Esophagus (tissue), 2 donors: ENCODE data around the gene SYNGR3. TPM values are rescaled to one million over a fixed set of nuclear protein-coding genes. Genes with fewer than 3 reads are reported as not detected.
"Not testable (repeated sequence)": the region's sequence is repeated elsewhere in the genome, so short reads cannot be mapped to it uniquely, and the experiment has no call there.

Experiments
- H3K27ac ChIP-seq, 2 donors: one replicate each; pipeline ENCODE4 v1.5.1; 2013; ENCODE audit warnings: low read depth in 2 of 2, mild to moderate bottlenecking in 2 of 2, inconsistent platforms in 1 of 2, low read length in 1 of 2, moderate library complexity in 1 of 2
- H3K27me3 ChIP-seq, 2 donors: one replicate each; pipeline ENCODE4 v1.6.1; 2013; ENCODE audit warnings: low read length in 2 of 2, control low read depth in 1 of 2, mild to moderate bottlenecking in 1 of 2; ENCODE audit not compliant: insufficient read depth in 2 of 2, control insufficient read depth in 1 of 2
- H3K36me3 ChIP-seq, 2 donors: one replicate each; pipeline ENCODE4 v1.6.1; 2013; ENCODE audit warnings: low read length in 1 of 2; ENCODE audit not compliant: control insufficient read depth in 2 of 2, insufficient read depth in 2 of 2
- H3K4me1 ChIP-seq, 2 donors: one replicate each; pipeline ENCODE4 v1.6.1; 2013; ENCODE audit warnings: low read length in 1 of 2; ENCODE audit not compliant: control insufficient read depth in 2 of 2, insufficient read depth in 2 of 2
- H3K4me3 ChIP-seq, 2 donors: one replicate each; pipeline ENCODE4 v1.5.1; 2013; ENCODE audit warnings: low read length in 2 of 2, mild to moderate bottlenecking in 2 of 2, low read depth in 1 of 2, moderate library complexity in 1 of 2
- H3K9me3 ChIP-seq, 2 donors: one replicate each; pipeline ENCODE4 v1.6.1; 2013; ENCODE audit warnings: mild to moderate bottlenecking in 2 of 2, low read depth in 1 of 2, low read length in 1 of 2, moderate library complexity in 1 of 2; ENCODE audit not compliant: control insufficient read depth in 2 of 2, insufficient read depth in 1 of 2
- WGBS, 2 donors: extraction: QIAGEN DNeasy Blood & Tissue Kit; methylation state at CpG; one replicate each; pipeline ENCODE4 v1.1.7; 2013; 5-methylcytosine and 5-hydroxymethylcytosine counted together
- polyA plus RNA-seq, 2 donors: library from polyadenylated mRNA; stranded (reverse); fragments of 200-250 nt; gene quantifications; one replicate each; pipeline ENCODE4 v1.2.3, GENCODE V29; 2013
- donor health status: healthy with polysubstance abuse.
- donor health status: Bipolar disorder and iron deficiency.

The SYNGR3 gene
- polyA plus RNA-seq, 2 donors = 0.06 to 0.36 TPM

- H3K4me1 ChIP-seq = peaks cover 16 to 47% of the 10 kb centered on the region in 2 donors
- 65 to 66% methylated on average over 15 to 16 of the region's 16 CpGs for WGBS, 2 donors
- peak overlapping the region; percentile 14 to 84 for H3K4me3 ChIP-seq
These were observed 17.5 kb downstream of the SYNGR3 start for GRCh38 chr16:2007081-2007836.

GRCh38 chr16:2008009-2008526 is 18.3 kb downstream of the SYNGR3 start:
- WGBS, 2 donors = 18 to 21% methylated on average over 15 of the region's 15 CpGs
- Histone ChIP-seq H3K36me3 (peaks cover 0 to 23% of the 10 kb centered on the region in 2 donors), H3K4me1 (peaks cover 16 to 47% of the 10 kb centered on the region in 2 donors), H3K27me3 (no peaks in the 10 kb centered on the region), H3K27ac (peak overlapping the region; percentile 88 to 90), H3K4me3 (peak overlapping the region; percentile 7 to 84), H3K9me3 (no peaks in the 10 kb centered on the region)

More at GRCh38 chr16:2007081-2007836, 17.5 kb downstream of the SYNGR3 start:
- Histone ChIP-seq H3K27me3 (no peaks in the 10 kb centered on the region), H3K27ac (peak overlapping the region; percentile 88 to 90), H3K9me3 (no peaks in the 10 kb centered on the region), H3K36me3 (peaks cover under 1 to 31% of the 10 kb centered on the region in 2 donors)

- 1 to 2% methylated on average over 23 of the region's 23 CpGs for WGBS, 2 donors
- Histone ChIP-seq H3K4me1 (peaks cover 16 to 43% of the 10 kb centered on the region in 2 donors), H3K4me3 (peak overlapping the region; percentile 84 to 88), H3K27ac (peak overlapping the region; percentile 90 to 97), H3K27me3 (no peaks in the 10 kb centered on the region), H3K36me3 (peaks cover 0 to 18% of the 10 kb centered on the region in 2 donors), H3K9me3 (no peaks in the 10 kb centered on the region)
These were observed 18.9 kb downstream of the SYNGR3 start for GRCh38 chr16:2008631-2009163.

- H3K4me1 ChIP-seq = peaks cover 13 to 40% of the 10 kb centered on the region in 2 donors
- peaks cover 0 to 18% of the 10 kb centered on the region in 2 donors for H3K36me3 ChIP-seq
- 0 to 1% methylated on average over 48 to 55 of the region's 55 CpGs for WGBS, 2 donors
- no peaks in the 10 kb centered on the region for H3K27me3 ChIP-seq
- H3K27ac ChIP-seq = peak overlapping the region; percentile 90 to 97
- peak overlapping the region; percentile 84 to 88 for H3K4me3 ChIP-seq
- H3K9me3 ChIP-seq = no peaks in the 10 kb centered on the region
These were observed 19.5 kb downstream of the SYNGR3 start for GRCh38 chr16:2009164-2009711.

GRCh38 chr16:2009791-2010510 is 20.2 kb downstream of the SYNGR3 start, which contains the start of gene ZNF598:
TSS of gene ZNF598 (minus strand) at chr16:2009821.
- 1 to 3% methylated on average over 36 to 52 of the region's 52 CpGs for WGBS, 2 donors
- no peaks in the 10 kb centered on the region for H3K9me3 ChIP-seq
- peak within 1 kb of the TSS; percentile 84 to 88 for H3K4me3 ChIP-seq
- H3K36me3 ChIP-seq = peaks cover 0 to 17% of the 10 kb centered on the region in 2 donors
- H3K27ac ChIP-seq = peak within 1 kb of the TSS; percentile 93 to 97
- H3K27me3 ChIP-seq = no peaks in the 10 kb centered on the region
- peaks cover 10 to 34% of the 10 kb centered on the region in 2 donors for H3K4me1 ChIP-seq

- H3K4me1 ChIP-seq = peaks cover 10 to 26% of the 10 kb centered on the region in 2 donors
- H3K27ac ChIP-seq, H3K9me3 ChIP-seq, H3K27me3 ChIP-seq, H3K4me3 ChIP-seq, H3K36me3 ChIP-seq: not testable (repeated sequence)
- WGBS, 2 donors = 85 to 90% methylated on average over 9 of the region's 9 CpGs
These were observed 22.0 kb downstream of the SYNGR3 start for GRCh38 chr16:2011726-2012125.

GRCh38 chr16:2013527-2013926 is 23.8 kb downstream of the SYNGR3 start:
- Histone ChIP-seq H3K36me3 (no peaks in the 10 kb centered on the region), H3K27ac (no peak overlapping the region), H3K9me3 (no peaks in the 10 kb centered on the region), H3K27me3 (no peaks in the 10 kb centered on the region), H3K4me1 (peaks cover 0 to 12% of the 10 kb centered on the region in 2 donors), H3K4me3 (no peak overlapping the region)
- 92 to 93% methylated on average over 15 of the region's 15 CpGs for WGBS, 2 donors

- Histone ChIP-seq H3K27me3 (peaks cover 4 to 6% of the 10 kb centered on the region in 2 donors), H3K4me3 (no peak overlapping the region), H3K4me1 (peaks cover 5 to 17% of the 10 kb centered on the region in 2 donors), H3K36me3 (no peaks in the 10 kb centered on the region), H3K27ac (peak overlapping the region; percentile 56 to 87), H3K9me3 (peaks cover 0 to 2% of the 10 kb centered on the region in 2 donors)
- 57 to 65% methylated on average over 24 of the region's 24 CpGs for WGBS, 2 donors
These were observed 25.6 kb downstream of the SYNGR3 start for GRCh38 chr16:2015117-2015946.
